SH-SY5Y (cell line): Measurements from ENCODE around the gene CLDN22.

Source experiments
- GATA2 ChIP-seq: IDR thresholded peaks from 2 replicates; pipeline ENCODE4 v1.6.1; 2011; ENCODE audit warnings: mild to moderate bottlenecking, low read depth, low read length
- GATA3 ChIP-seq: IDR thresholded peaks from 2 replicates; pipeline ENCODE4 v1.6.1; 2011; ENCODE audit warnings: low read depth, mild to moderate bottlenecking, low read length, moderate library complexity

The CLDN22 gene

GRCh38 chr4:183333983-183334382 is 13.9 kb upstream of the CLDN22 start:
- TF ChIP-seq GATA3, result no peak
- no peak for TF ChIP-seq GATA2

- TF ChIP-seq GATA3 (no peak), GATA2 (no peak)
Measured at GRCh38 chr4:183333202-183333601, 13.1 kb upstream of the CLDN22 start.

GRCh38 chr4:183332447-183332846 is 12.4 kb upstream of the CLDN22 start:
- no peak for TF ChIP-seq GATA3
- TF ChIP-seq GATA2, result no peak

GRCh38 chr4:183330841-183331240 is 10.8 kb upstream of the CLDN22 start:
- no peak for TF ChIP-seq GATA2
- TF ChIP-seq GATA3, result no peak

GRCh38 chr4:183329954-183330742 is 10.1 kb upstream of the CLDN22 start:
- no peak for TF ChIP-seq GATA3
- TF ChIP-seq GATA2, result no peak

GRCh38 chr4:183329244-183329643 is 9.2 kb upstream of the CLDN22 start:
- no peak for TF ChIP-seq GATA2
- no peak for TF ChIP-seq GATA3

- TF ChIP-seq GATA3, result no peak
- TF ChIP-seq GATA2, result no peak
Measured at GRCh38 chr4:183328832-183329231, 8.8 kb upstream of the CLDN22 start.

- TF ChIP-seq GATA3 (no peak), GATA2 (no peak)
Measured at GRCh38 chr4:183327827-183328226, 7.8 kb upstream of the CLDN22 start.

- TF ChIP-seq GATA2 (no peak), GATA3 (no peak)
Measured at GRCh38 chr4:183326853-183327252, 6.8 kb upstream of the CLDN22 start.

- TF ChIP-seq GATA3, result no peak
- TF ChIP-seq GATA2, result no peak
Measured at GRCh38 chr4:183324619-183325018, 4.5 kb upstream of the CLDN22 start.

GRCh38 chr4:183323295-183323694 is 3.2 kb upstream of the CLDN22 start:
- TF ChIP-seq GATA2 (no peak), GATA3 (no peak)

- TF ChIP-seq GATA2 (no peak), GATA3 (no peak)
Measured at GRCh38 chr4:183322326-183322725, 2.2 kb upstream of the CLDN22 start, which contains the start of gene CLDN24. Gene CLDN24 (minus strand): TSS chr4:183322426. CDS start chr4:183322426, 0 bp downstream.

GRCh38 chr4:183321516-183321915 is 1.4 kb upstream of the CLDN22 start:
- TF ChIP-seq GATA3 (no peak), GATA2 (no peak)

GRCh38 chr4:183321079-183321478 is 1.0 kb upstream of the CLDN22 start:
- TF ChIP-seq GATA3 (no peak), GATA2 (no peak)

- TF ChIP-seq GATA2 (no peak), GATA3 (no peak)
Measured at GRCh38 chr4:183318656-183319055, 1.4 kb downstream of the CLDN22 start.
